Breast epithelium (tissue), 4 donors: ENCODE data around the gene SHANK2. TPM values are rescaled to one million over a fixed set of nuclear protein-coding genes. Genes with fewer than 3 reads are reported as not detected.

ENCODE experiments used
- DNase-seq, 2 donors: peaks; one replicate each; pipeline ENCODE4 v3.0.0-alpha.2; 2019; ENCODE audit warnings: low spot score in 2 of 2
- H3K27ac ChIP-seq, 2 donors: fragments of 200-600 bp; sonication (generic) in 1 of 2; one replicate each; pipeline ENCODE4 v1.5.1; 2016 to 2019; ENCODE audit warnings: mild to moderate bottlenecking in 1 of 2
- H3K27me3 ChIP-seq, 2 donors: fragments of 200-600 bp; sonication (generic) in 1 of 2; one replicate each; pipeline versions ENCODE4 v1.5.1 to v1.6.0; 2017 to 2019; ENCODE audit warnings: control low read depth in 1 of 2, mild to moderate bottlenecking in 1 of 2
- H3K36me3 ChIP-seq: fragments of 200-600 bp; one replicate; pipeline ENCODE4 v1.5.1; 2019
- H3K4me1 ChIP-seq, 2 donors: fragments of 200-600 bp; sonication (generic); one replicate each; pipeline ENCODE4 v1.5.1; 2016 to 2019; ENCODE audit warnings: control low read depth in 1 of 2
- H3K4me3 ChIP-seq, 3 donors: fragments of 200-600 bp; sonication (generic); 1 replicate in 2 of 3; 2 replicates in 1 of 3; pipeline ENCODE4 v1.5.1; 2016 to 2019; ENCODE audit warnings: mild to moderate bottlenecking in 3 of 3, moderate library complexity in 2 of 3
- H3K9me3 ChIP-seq, 2 donors: fragments of 200-600 bp; sonication (generic) in 1 of 2; one replicate each; pipeline ENCODE4 v1.5.1; 2016 to 2019; ENCODE audit warnings: control low read depth in 1 of 2
- CTCF ChIP-seq, 3 donors: fragments of 450-650 bp; IDR thresholded peaks; one replicate each; pipeline ENCODE4 v1.5.1; 2016 to 2017; ENCODE audit warnings: antibody characterized with exemption in 3 of 3, mild to moderate bottlenecking in 3 of 3, moderate library complexity in 3 of 3
- POLR2A ChIP-seq: fragments of 450-650 bp; IDR thresholded peaks from one replicate; pipeline ENCODE4 v1.6.1; 2016; ENCODE audit warnings: antibody characterized with exemption, mild to moderate bottlenecking, moderate library complexity
- POLR2AphosphoS5 ChIP-seq, 3 donors: sonication (generic); formaldehyde crosslinking; IDR thresholded peaks; one replicate each; pipeline ENCODE4 v1.6.1; 2017; ENCODE audit warnings: antibody characterized with exemption in 3 of 3
- intact Hi-C: fragments of 100-400 bp; cut with DNase I; formaldehyde crosslinking; loops from one replicate; pipeline ENCODE4 v1.15.1; 2023; ENCODE audit warnings: low total_unique reads
- total RNA-seq, 3 donors: library from RNA; depleted of rRNA; stranded (reverse); fragments of >200 nt; gene quantifications; one replicate each; pipeline ENCODE4 v1.1.0, GENCODE V29; 2016

Gene SHANK2
- total RNA-seq, 3 donors from 2014 or later: 1.3 to 38.8 (median 33.1) TPM

- intact Hi-C loops: no loop called here
- H3K27me3 ChIP-seq: peaks cover 0 to 1% of the 10 kb centered on the region in 2 donors
- no peak for TF ChIP-seq CTCF (IDR thresholded peaks at IDR 0.05)
- no peak for TF ChIP-seq POLR2A
- TF ChIP-seq POLR2AphosphoS5 (IDR thresholded peaks at IDR 0.05): peak in 1 of 3 donors; percentile 34
- peak overlapping the region in 1 of 3 donors; percentile 47 for H3K4me3 ChIP-seq
- peak; percentile 65 to 82 for DNase-seq
- no peaks in the 10 kb centered on the region for H3K4me1 ChIP-seq
- no peaks in the 10 kb centered on the region for H3K36me3 ChIP-seq
- peak overlapping the region; percentile 56 to 62 for H3K27ac ChIP-seq
- no peaks in the 10 kb centered on the region for H3K9me3 ChIP-seq
Measured at GRCh38 chr11:71240865-71241691, 11.3 kb downstream of the SHANK2 start.

GRCh38 chr11:71240061-71240690 lies 12.2 kb downstream of the SHANK2 start:
- intact Hi-C loops: no loop called here
- no peaks in the 10 kb centered on the region for H3K9me3 ChIP-seq
- peak overlapping the region; percentile 56 to 62 for H3K27ac ChIP-seq
- DNase-seq: peak in 1 of 2 donors; percentile 33
- H3K36me3 ChIP-seq: no peaks in the 10 kb centered on the region
- H3K4me1 ChIP-seq: no peaks in the 10 kb centered on the region
- TF ChIP-seq POLR2A (no peak), POLR2AphosphoS5 (IDR thresholded peaks at IDR 0.05) (no peak), CTCF (IDR thresholded peaks at IDR 0.05) (no peak)
- no peaks in the 10 kb centered on the region for H3K27me3 ChIP-seq
- H3K4me3 ChIP-seq: no peak overlapping the region

GRCh38 chr11:71239581-71239980 lies 12.8 kb downstream of the SHANK2 start:
- no peaks in the 10 kb centered on the region for H3K9me3 ChIP-seq
- H3K27ac ChIP-seq: peak overlapping the region in 1 of 2 donors; percentile 12
- H3K4me3 ChIP-seq: no peak overlapping the region
- TF ChIP-seq CTCF (IDR thresholded peaks at IDR 0.05) (no peak), POLR2AphosphoS5 (IDR thresholded peaks at IDR 0.05) (no peak), POLR2A (no peak)
- H3K27me3 ChIP-seq: no peaks in the 10 kb centered on the region
- no peaks in the 10 kb centered on the region for H3K4me1 ChIP-seq
- intact Hi-C loops: no loop called here
- DNase-seq: peak in 1 of 2 donors; percentile 19
- H3K36me3 ChIP-seq: no peaks in the 10 kb centered on the region

GRCh38 chr11:71238941-71239340 lies 13.4 kb downstream of the SHANK2 start:
- Histone ChIP-seq H3K27me3 (no peaks in the 10 kb centered on the region), H3K36me3 (no peaks in the 10 kb centered on the region), H3K4me3 (no peak overlapping the region), H3K4me1 (no peaks in the 10 kb centered on the region), H3K9me3 (no peaks in the 10 kb centered on the region), H3K27ac (no peak overlapping the region)
- intact Hi-C loops: no loop called here
- DNase-seq: peak in 1 of 2 donors; percentile 35
- TF ChIP-seq POLR2A (no peak), POLR2AphosphoS5 (IDR thresholded peaks at IDR 0.05) (no peak)

- peak in 1 of 2 donors; percentile 19 for DNase-seq
- Histone ChIP-seq H3K4me1 (no peaks in the 10 kb centered on the region), H3K9me3 (no peaks in the 10 kb centered on the region), H3K36me3 (no peaks in the 10 kb centered on the region), H3K4me3 (no peak overlapping the region), H3K27ac (no peak overlapping the region), H3K27me3 (no peaks in the 10 kb centered on the region)
- intact Hi-C loops: no loop called here
- TF ChIP-seq CTCF (IDR thresholded peaks at IDR 0.05): no peak
- TF ChIP-seq POLR2A: no peak
- no peak for TF ChIP-seq POLR2AphosphoS5 (IDR thresholded peaks at IDR 0.05)
Measured at GRCh38 chr11:71238285-71238875, 14.0 kb downstream of the SHANK2 start.
